C1 segment of cervical spinal cord (tissue), 14 donors: ENCODE data around the gene JARID2.
A peak's percentile ranks its signal among the peaks of the same experiment; 100 is the strongest.

ENCODE experiments used
- DNase-seq, 14 donors: peaks; one replicate each; lab custom pipeline; 2025; lab: John Stamatoyannopoulos, UW

The JARID2 gene

GRCh38 chr6:15487262-15487661 lies 241.4 kb downstream of the JARID2 start:
- no peak for DNase-seq

DNA sequence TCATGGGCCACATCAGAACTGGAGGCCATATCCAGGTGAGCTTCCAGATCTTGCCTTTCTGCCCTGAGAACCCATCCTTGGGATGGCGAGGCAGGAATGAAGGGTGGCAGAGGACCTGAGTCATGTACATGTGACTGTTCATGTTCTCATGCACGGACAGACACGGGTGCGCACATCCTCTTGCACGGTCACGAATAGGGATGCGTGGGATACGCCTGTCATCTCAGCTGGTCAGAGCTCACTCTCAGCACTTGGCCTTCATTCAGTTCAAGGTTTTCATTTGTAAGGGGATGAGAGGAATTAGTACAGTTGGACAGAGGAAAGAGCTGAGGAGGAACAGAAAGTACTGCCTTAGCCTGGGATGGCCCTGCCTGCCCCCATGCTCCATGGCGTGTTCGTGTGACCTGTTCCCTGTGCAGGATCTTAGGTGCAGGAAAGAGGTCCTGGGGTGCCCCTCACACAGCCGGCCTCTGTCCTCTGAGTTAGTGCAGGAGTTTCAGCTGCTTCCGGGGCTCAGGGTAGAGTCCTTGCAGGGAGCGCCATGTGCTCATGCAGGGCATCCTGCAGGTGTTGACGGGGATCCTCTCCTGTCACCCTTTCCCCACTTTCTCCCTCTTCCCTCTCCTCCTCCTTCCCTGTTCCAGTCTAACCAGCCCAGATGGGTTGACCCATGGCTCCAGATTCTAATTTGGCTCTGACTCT lies 243.5 kb downstream of the JARID2 start:
- no peak for DNase-seq

DNA sequence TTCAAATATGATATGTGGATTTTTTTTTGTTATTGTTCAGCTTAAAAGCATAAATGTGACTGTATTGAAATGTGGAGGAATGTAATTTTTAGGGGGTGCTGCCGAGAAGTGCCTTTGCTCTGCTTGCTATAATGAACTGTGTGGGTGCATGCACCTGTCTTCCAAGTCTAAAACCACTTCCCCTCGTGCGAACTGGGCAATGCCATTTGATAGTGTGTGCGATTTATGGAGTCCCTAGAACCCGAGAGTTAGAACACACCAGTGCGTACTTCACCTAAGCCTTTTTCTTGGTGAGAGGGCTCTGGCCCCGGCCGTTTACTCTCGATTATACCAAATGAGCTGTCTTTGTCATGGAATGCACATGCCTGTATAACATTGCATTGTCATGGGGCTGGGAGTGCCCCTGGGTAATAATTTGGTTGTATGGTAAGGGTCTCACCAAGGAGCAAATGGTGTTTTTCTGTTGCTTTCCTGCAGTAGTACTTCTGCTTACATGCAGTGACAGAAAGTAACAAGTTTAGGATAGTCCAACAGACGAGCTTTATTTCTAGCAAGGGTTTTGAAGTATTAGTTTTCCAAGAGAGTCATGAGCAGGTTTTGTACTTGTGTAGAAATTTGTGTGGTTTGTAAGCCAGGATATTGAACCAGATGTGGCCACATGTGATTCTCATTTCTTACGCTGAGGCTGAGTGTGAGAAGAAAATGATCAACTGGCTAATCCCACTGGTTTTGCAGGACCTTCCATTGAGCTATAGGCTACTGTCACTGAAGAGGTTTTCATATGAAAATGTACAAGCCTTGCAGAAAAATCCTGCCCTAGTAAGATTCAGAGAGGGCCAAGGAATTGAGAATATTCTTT lies 244.6 kb downstream of the JARID2 start:
- DNase-seq, result no peak

DNA sequence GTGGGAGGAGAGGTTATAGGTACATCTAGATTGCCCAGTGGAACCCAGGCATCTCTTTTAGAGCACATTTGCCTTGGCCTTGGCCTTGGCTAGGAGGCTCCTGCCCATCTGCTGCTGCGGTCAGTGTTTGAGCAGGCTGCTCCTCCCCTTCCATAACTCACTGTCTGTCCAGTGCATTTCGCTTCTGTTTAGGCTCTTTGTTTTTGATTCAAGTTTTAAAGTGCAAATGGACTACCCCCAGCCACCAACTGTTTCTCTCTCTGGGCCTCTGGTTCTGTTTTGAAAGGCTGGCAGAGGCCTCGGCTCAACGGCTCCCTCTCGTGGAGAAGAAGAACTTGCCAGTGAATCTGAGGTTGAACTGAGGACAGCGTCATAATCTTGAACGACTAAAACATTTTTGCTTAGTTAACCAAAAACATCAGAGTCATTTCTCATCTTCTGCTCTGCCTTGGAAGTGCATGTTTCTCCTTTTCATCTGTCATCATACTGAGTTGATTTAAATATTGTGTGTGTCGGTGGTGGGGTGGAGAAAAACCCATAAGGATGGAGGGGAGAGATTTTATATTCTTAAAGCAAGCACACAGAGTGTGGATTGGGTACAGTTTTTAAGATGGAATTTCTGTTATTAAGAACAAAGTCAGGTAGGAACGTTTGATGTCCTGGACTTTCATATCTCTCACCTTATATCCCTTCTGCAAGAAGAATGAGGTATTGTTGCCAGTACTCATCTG lies 245.6 kb downstream of the JARID2 start:
- DNase-seq, result peak in 12 of 14 donors; percentile 39 to 81 (median 74)

- DNase-seq, result no peak
Observed at GRCh38 chr6:15491986-15492269, 246.1 kb downstream of the JARID2 start.

DNA sequence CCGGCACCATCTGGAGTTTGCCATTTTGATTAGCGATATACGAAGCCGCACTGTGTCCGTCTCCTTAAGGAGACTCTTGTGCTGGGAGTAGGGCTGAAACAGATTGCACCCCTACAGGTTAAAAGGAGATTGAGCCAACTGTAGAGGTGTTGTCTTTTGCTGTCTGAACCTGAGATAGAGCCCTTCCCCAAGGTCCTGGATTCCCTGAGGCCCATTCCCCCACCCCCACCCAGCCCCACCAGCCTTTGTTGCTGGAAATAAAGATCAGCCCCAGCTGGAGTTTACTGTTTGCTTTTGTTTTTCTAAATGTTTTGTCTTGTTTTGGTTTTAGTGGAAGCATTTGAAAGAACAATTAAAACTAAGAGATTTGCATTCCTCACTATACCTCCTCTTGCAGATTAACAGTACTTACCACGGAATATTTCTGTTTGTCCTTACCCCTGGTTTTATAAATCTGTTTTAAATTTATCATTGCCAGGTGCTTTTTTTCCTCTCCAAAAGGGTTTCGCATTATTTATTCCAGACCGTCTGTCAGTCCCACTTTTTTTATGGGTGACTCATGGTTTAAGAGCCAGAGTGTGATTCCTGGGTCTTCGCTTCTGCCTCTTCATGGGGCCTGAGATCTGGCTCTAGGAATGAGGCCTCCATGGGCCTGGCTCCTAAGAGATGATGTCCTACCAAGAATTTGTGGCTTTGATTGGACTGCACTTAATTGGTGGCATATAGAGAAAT lies 247.7 kb downstream of the JARID2 start:
- DNase-seq, result no peak

GRCh38 chr6:15495375-15495901 lies 249.6 kb downstream of the JARID2 start:
- DNase-seq, result no peak

DNA sequence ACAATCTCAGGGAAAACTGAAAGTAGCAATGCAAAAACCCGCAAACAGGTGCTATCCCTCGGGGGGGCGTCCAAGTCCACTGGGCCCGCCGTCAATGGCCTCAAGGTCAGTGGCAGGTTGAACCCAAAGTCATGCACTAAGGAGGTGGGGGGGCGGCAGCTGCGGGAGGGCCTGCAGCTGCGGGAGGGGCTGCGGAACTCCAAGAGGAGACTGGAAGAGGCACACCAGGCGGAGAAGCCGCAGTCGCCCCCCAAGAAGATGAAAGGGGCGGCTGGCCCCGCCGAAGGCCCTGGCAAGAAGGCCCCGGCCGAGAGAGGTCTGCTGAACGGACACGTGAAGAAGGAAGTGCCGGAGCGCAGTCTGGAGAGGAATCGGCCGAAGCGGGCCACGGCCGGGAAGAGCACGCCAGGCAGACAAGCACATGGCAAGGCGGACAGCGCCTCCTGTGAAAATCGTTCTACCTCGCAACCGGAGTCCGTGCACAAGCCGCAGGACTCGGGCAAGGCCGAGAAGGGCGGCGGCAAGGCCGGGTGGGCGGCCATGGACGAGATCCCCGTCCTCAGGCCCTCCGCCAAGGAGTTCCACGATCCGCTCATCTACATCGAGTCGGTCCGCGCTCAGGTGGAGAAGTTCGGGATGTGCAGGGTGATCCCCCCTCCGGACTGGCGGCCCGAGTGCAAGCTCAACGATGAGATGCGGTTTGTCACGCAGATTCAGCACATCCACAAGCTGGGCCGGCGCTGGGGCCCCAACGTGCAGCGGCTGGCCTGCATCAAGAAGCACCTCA lies 250.7 kb downstream of the JARID2 start:
- DNase-seq, result no peak

DNA sequence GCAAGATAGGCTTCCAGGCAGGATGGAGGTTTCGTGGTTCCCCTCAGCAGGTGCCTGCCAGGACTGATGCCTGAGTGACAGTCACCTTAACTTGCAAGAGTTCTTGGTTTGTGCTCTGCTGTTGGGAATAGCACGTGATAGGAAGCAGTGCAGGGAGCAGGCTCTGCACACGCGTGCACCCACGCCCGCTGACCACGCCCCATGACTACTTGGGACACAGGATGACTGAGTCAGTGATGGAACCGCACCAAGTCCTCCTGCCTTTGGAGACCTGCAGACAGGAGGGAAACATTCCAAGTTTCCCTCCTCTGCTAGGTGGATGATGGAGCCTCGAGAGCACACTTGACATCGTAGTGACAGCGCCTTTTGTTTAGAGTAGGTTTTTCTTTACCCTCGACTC lies 252.8 kb downstream of the JARID2 start:
- DNase-seq, result no peak

GRCh38 chr6:15499125-15499524 lies 253.3 kb downstream of the JARID2 start:
- no peak for DNase-seq

- DNase-seq, result no peak
Observed at GRCh38 chr6:15499591-15499990, 253.7 kb downstream of the JARID2 start.

- no peak for DNase-seq
Observed at GRCh38 chr6:15500078-15500740, 254.3 kb downstream of the JARID2 start.

DNA sequence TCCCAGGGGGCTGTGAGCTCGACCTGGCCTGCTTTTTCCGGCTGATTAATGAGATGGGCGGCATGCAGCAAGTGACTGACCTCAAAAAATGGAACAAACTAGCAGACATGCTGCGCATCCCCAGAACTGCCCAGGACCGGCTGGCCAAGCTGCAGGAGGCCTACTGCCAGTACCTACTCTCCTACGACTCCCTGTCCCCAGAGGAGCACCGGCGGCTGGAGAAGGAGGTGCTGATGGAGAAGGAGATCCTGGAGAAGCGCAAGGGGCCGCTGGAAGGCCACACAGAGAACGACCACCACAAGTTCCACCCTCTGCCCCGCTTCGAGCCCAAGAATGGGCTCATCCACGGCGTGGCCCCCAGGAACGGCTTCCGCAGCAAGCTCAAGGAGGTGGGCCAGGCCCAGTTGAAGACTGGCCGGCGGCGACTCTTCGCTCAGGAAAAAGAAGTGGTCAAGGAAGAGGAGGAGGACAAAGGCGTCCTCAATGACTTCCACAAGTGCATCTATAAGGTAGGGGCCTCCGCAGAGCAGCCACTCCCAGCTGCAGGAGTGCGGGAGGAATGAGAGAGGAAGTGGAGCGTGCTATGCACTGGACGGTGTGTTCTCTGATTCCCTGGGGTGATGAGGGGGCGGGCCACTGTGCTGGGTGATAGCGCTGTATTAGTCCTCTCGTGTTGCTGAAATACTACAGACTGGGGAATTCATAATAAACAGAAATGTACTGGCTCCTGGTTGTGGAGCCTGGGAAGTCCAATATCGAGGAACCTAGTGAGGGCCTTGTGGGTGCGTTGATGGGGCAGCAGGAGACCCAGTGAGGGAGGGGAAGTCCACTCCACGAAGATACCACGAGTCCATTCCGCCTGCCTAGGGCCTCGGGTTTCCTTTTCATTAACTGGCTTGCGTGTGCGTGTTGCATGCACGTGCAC lies 255.3 kb downstream of the JARID2 start:
- DNase-seq, result peak in 1 of 14 donors; percentile 75

DNA sequence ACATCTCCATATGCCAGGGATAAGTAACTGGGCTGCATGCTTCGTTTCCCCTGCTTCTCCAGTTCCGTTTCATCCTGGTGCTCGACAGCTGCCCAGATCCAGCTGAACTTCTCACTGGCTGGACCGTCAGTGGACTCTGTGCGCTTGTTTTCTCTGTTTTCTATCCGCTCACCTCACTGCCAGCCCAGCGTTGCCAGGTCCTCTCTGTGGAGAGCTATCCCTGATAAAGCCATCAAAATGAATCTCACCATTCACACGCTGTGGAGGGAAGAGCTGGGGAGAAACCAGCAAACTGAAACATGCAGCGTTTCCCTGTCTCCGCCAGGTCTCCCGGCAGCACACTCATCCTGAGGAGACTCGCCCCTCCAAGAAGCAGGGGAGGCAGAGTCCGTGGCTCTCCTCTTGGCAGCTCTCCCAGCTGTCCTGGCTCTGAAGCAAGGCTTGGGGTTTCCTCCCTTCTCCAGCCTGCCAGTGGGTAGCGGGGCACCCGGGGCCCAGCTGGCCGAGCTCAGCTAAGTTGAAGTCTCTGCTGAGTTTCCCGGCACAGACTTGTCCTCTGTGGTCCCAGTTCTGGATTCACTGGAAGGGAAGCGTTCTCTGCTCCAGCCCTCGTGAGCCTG lies 256.1 kb downstream of the JARID2 start:
- DNase-seq, result peak in 11 of 14 donors; percentile 6 to 83 (median 56)

DNA sequence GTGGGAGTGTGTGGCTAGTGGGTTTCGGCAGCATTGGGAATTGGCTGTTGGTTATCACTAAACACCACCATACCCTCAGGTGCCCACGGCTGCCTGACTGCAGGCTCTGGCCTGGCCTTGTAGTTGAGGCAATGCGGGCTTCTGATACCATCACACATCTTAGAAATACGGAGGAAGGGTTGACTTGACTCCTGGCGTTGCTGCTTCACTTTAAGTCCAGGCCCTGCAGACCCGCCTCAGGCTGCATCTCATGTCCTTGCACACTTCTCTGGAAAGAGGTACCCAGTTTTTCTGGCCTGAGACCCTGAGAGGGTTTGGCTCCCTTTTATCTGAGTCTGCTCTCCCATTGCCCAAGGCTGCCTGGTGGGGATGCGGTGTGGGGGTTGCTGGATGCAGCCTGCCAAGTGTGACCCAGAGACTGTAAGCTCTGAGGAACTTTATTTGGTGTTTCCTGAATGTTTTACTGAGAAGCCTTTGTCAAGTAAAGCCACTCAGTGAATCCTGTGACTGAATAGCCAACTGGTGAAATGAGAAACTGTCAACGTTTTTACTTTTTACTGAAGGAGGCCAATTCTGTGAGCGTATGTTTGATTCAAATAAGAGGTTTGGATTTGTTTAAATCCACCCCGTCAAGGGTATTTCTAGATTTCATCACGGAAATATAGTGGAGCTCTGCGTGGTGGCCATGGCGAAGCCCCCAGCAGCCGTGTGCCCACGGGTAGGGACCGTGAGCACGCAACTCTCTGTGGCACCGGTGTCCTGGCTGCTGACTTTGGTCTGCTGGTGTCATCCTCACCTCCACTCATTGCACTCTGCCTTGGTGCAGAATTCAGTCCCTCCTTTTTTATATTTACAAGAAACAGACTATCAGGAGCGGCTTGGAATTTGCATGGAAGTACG lies 256.8 kb downstream of the JARID2 start:
- DNase-seq, result peak in 2 of 14 donors; percentile 39 to 46

- DNase-seq, result no peak
Observed at GRCh38 chr6:15503346-15503680, 257.4 kb downstream of the JARID2 start.

DNA sequence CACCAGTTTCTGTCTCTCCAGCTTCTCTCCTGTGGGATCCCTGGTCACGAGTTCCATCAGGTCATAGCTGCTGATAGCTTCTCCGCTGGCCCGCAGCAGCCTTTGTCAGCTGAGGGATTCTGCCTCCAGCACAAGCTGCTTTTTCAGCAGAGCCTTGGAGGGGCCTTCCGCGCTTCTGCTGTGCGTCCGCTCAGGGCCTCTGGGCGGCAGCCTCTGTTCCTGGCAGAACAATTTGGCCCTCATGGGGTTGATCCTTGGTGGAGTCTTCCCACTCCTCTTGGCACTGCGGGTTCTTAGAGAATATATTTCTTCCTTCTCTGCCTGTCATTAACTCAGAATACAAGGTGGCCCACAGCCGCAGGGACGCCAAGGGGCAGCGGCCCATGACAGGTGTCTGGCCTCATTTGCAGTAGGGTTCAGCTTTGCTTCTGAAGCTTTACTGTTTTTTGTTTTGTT lies 258.2 kb downstream of the JARID2 start:
- peak in 8 of 14 donors; percentile 19 to 56 (median 46) for DNase-seq
